ENCODE results near the gene DTL. TPM values are rescaled to one million over a fixed set of nuclear protein-coding genes. Genes with fewer than 3 reads are reported as not detected.

Gene DTL
- polyA plus RNA-seq, 12 donors, result 6.8 to 21.3 (median 10.7) TPM; not detected in 1

GRCh38 chr1:212124690-212125582 lies 89.4 kb downstream of the DTL start:
- no peak for DNase-seq

DNA sequence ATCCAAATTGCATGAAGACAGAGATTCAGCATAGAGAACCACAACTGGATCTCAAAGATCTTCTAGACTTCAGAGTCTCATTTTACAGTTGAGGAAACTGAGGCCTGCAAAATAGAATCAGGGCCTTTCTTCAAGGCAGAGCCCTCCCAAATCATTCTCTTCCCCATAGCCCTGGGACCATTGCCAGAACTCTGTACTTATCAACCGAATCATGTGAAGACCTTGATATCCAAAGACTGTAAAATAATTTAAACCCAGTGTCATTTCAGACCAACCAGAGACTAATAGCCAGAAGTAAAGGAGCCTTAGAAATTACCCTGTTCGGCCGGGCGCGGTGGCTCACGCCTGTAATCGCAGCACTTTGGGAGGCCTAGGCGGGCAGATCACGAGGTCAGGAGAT lies 90.1 kb downstream of the DTL start:
- no peak for DNase-seq

DNA sequence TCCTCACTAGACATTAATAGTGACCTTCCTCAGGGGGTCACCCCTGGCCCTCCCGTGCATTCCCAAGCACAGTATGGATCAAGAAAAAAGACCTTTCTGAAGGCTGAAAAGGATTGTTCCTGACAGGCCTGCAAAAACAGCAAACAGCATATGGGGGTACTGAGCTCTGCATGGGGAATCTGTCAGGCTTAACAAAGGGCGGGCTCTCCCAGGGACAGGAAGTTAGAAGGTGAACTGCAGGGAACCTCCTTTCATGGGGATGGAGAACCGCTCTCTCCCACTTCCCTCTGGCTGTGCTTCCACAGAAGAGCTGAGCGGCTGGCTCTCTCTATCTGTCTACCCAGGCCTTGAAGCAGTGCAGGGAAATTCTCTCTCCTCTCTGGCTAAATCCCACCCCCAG lies 91.7 kb downstream of the DTL start:
- no peak for DNase-seq

GRCh38 chr1:212129781-212130180 lies 94.2 kb downstream of the DTL start:
- no peak for DNase-seq

DNA sequence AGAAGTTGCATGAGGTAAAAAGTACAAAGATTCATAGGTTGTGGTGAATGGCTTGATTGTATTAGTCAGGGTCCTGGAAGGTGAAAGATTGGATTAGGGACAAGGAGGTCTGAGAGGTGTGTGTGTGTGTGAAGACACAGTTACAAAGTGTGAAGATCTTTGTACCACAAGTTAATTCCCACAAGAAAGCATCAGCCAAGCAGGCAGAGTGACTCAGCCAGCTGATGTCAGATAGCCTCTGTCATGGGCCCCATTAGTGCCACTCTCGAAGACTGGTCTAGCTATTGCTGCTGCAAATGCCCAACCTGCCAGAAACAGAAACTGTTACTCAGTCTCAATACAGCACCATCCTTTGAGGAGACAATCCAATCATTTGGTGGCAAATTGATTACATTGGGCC lies 96.5 kb downstream of the DTL start:
- no peak for DNase-seq

GRCh38 chr1:212133319-212133718 lies 97.8 kb downstream of the DTL start:
- no peak for DNase-seq

DNA sequence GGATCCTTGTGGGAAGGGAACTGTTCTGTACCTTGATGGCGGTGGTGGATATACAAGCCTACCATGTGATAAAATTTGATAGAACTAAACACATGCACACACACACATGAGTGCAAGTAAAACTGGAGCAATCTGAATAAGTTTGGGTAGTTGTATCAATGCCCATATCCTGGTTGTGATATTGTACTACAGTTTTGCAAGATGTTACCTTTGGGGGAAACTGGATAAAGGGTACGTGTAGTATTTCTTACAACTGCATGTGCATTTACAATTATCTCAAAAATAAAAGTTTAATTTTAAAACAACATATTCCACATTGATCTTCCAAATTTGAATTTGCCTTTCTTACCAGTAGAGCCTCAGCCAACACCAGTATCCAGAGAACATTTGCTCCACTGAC lies 99.6 kb downstream of the DTL start:
- no peak for DNase-seq

GRCh38 chr1:212137854-212138253 lies 102.3 kb downstream of the DTL start:
- no peak for DNase-seq

DNA sequence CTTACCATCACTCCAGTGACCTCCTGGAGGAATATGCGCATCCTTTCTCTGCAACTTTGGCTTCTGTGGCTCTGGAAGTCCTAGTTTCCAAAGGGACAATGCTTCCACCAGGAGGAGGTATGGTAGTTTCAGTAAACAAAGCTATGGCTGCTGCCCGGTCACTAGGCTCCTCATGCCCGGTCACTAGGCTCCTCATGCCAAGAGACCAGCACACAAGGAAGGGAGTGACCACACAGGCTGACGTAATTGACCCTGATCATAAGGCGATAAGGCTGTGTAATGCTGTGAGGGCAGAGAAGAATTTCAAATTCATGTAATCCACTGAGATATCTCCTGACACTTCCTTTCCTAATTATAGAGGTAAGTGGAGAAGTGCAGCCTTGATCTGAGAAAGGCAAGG lies 102.9 kb downstream of the DTL start:
- no peak for DNase-seq

DNA sequence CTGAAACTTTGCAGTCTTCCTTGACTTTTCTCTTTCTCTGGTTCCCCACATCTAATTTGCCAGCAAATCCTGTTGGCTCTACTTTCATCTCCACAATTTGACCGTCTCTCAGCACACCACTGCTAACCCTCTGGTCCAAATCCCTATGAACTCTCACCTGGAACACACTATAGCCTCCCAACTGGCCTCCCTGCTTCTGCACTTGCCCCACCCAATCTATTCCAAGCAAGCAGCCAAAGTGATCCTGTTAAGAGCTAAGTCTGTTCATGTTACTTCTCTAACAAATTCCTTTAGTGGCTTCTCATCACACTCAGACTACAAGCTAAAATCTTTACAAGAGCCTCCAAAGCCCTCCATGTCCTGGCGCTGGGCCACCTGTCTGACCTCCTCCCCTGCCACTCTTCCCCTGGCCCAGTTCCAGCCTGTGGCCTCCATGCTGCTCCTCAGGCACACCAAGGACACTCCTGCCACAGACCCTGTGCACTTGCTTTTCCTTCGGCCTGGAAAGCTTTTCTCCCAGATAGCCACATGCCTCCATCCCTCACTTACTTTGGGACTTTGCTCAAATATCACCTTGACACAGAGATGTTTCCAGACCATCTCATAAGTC lies 104.1 kb downstream of the DTL start:
- DNase-seq, result no peak

DNA sequence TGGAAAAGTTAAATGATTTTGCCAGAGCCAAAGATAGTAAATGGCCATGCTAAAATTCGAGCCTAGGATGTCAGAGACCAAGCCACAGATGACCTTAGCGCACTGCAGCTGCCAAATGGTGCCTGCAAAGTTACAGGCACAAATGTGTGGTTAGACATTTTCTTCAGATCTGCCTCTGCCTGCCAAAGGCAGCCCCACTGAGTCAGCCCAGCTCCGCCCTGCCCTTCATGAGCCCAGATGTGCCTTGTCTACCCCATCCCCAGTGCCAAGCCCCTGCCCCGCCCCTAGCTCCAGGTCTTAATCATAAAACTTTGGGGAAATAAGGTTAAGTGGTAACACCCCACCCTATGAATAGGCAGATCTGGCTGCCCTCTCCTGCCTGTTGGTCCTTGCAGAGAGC lies 105.9 kb downstream of the DTL start:
- DNase-seq, result no peak

- no peak for DNase-seq
Observed at GRCh38 chr1:212142883-212143530, 107.5 kb downstream of the DTL start.

DNA sequence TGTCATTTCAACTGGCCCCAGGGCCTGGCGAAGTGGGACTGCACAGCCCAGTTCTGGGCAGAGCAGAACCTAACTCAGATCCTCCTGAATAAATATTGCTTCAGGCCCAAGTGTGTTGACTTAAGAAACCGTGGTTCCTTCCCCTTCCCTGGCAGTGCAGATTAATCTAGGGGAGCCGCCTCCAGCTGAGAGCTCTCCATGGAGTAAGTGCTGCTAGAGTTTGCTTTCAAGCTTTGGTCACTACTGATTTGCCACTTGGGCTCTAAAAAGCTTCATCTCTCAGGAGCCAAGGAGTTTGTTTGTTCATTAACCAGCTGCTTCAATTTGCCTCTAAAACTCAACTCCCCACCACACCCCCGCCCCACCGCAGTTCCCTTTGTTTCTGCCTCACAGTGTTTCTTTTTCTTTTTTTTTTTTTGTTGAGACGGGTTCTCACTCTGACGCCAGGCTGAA lies 112.1 kb downstream of the DTL start:
- DNase-seq, result no peak

GRCh38 chr1:212149566-212149965 lies 114.0 kb downstream of the DTL start:
- DNase-seq, result no peak

DNA sequence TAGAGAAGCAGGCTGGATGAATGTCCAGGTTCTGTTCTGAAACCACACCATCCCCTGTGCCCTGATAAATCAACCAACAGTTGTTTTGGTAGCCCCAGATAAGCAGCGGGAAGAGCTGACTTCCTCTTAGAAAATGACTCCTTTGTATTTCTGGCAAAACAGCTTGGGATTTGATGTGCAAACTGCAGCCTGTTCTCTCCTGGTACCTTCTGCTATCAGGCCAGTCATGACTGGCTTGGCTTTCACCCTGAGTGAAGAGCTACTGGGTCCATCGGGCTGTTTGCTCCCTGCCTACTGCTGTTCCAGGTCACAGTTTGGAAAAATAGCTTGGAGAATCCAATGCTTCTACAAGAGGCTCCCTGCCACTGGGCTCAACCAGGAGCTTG lies 116.8 kb downstream of the DTL start:
- no peak for DNase-seq

DNA sequence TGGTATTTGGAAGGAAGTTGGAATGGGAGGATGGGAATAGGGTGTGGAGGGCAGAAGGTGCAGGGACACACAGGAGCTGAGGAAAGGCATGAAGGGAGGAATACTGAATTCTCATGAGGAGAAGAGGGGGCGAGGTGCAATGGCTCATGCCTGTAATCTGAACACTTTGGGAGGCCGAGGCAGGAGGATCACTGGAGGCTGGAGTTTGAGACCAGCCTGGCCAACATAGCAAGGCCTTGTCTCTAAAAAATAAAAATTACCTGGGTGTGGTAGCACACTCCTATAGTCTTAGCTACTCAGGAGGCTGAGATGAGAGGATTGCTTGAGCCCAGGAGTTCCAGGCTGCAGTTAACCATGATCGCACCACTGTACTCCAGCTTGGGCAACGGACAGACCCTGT lies 117.3 kb downstream of the DTL start:
- no peak for DNase-seq

DNA sequence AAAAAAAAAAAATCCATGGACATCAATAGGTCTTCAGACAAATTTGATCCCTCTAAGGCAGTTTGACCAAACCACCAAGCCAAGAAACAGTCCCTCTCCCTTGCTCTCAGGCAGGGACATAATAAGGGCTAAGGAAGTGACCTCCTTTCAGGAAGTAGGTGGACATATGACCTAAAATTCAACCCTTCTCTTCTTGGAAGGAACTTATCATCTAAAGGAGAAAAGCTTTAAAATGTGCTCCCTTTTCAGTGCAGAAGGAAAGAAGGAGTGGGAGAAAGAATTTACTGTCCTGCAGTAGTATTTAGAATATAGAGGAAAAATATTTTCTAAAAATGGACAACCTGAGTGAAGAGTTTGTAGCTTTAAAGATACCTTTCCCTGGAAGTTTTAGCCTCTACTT lies 118.1 kb downstream of the DTL start:
- DNase-seq, result no peak

Other genes with a start within 250 kb of the DTL start
- gene LPGAT1, start 205.0 kb upstream of the DTL start, polyA plus RNA-seq (ENCODE audit: insufficient read length in 12 of 12), result 10 to 100 TPM in 11 of 12 donors, not detected in 1; 13.9 to 37.1 (median 19.0) TPM
- 10 to 100 TPM in 10 of 12 donors, 1 to 10 TPM in 1, not detected in 1; 8.5 to 19.4 (median 14.9) TPM for gene INTS7, start 191 bp upstream of the DTL start, polyA plus RNA-seq (ENCODE audit: insufficient read length in 12 of 12)
- gene PPP2R5A, start 249.7 kb downstream of the DTL start, polyA plus RNA-seq (ENCODE audit: insufficient read length in 12 of 12), result 10 to 100 TPM in 11 of 12 donors, not detected in 1; 23.2 to 36.7 (median 31.3) TPM